ENCODE data around the gene ASPSCR1.

Gene ASPSCR1

GRCh38 chr17:81984773-81985410, 7.5 kb downstream of the ASPSCR1 start:
- DNase-seq: no peak

- DNase-seq: no peak
Measured at GRCh38 chr17:81986606-81987005, 9.2 kb downstream of the ASPSCR1 start.

- no peak for DNase-seq
Measured at GRCh38 chr17:81987161-81987770, 9.8 kb downstream of the ASPSCR1 start.

- DNase-seq: no peak
Measured at GRCh38 chr17:81990836-81991683, 13.6 kb downstream of the ASPSCR1 start.

GRCh38 chr17:81991684-81992305, 14.4 kb downstream of the ASPSCR1 start:
- peak; percentile 41 for DNase-seq

- no peak for DNase-seq
Measured at GRCh38 chr17:81992306-81993102, 15.1 kb downstream of the ASPSCR1 start.

GRCh38 chr17:81993729-81994592, 16.5 kb downstream of the ASPSCR1 start:
- no peak for DNase-seq

- DNase-seq: no peak
Measured at GRCh38 chr17:81994593-81995462, 17.4 kb downstream of the ASPSCR1 start.

- no peak for DNase-seq
Measured at GRCh38 chr17:81995463-81996231, 18.2 kb downstream of the ASPSCR1 start.

GRCh38 chr17:81996232-81996756, 18.9 kb downstream of the ASPSCR1 start:
- DNase-seq: no peak

- DNase-seq: no peak
Measured at GRCh38 chr17:81996757-81997441, 19.5 kb downstream of the ASPSCR1 start.

- DNase-seq: no peak
Measured at GRCh38 chr17:81998212-81998611, 20.8 kb downstream of the ASPSCR1 start.

- DNase-seq: no peak
Measured at GRCh38 chr17:81998691-81999438, 21.4 kb downstream of the ASPSCR1 start.

- no peak for DNase-seq
Measured at GRCh38 chr17:81999587-81999975, 22.2 kb downstream of the ASPSCR1 start.

GRCh38 chr17:81999976-82000802, 22.8 kb downstream of the ASPSCR1 start:
- DNase-seq: no peak

- DNase-seq: no peak
Measured at GRCh38 chr17:82000803-82001570, 23.6 kb downstream of the ASPSCR1 start.

Data from fibroblast of skin of right biceps (primary cell).